GM04503 (cell line): Measurements from ENCODE around the gene APBB3.

ENCODE experiments used
- DNase-seq: peaks from one replicate; pipeline ENCODE4 v3.0.0-alpha.2; 2012; ENCODE audit warnings: low read depth

APBB3 gene

GRCh38 chr5:140553657-140554056, 10.7 kb downstream of the APBB3 start:
- no peak for DNase-seq

- no peak for DNase-seq
Observed at GRCh38 chr5:140551872-140552271, 12.5 kb downstream of the APBB3 start.

GRCh38 chr5:140550147-140551079, 14.0 kb downstream of the APBB3 start:
- no peak for DNase-seq

GRCh38 chr5:140549237-140550144, 14.9 kb downstream of the APBB3 start:
- DNase-seq, result no peak

DNA sequence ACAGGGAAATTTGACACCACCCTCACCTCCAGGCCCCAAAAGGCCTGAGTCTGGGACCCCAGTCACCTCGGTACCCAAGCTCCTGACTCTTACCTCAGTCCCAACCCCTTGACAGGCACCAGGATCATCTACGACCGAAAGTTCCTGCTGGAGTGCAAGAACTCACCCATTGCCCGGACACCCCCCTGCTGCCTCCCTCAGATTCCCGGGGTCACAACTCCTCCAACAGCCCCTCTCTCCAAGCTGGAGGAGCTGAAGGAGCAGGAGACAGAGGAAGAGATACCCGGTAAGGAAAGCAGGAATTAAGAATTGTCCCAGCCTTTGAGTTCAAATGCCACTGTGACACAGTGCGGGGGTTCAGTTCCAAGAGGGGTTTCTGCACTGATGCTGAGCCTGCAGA, 15.6 kb downstream of the APBB3 start:
- DNase-seq, result no peak

- DNase-seq, result no peak
Observed at GRCh38 chr5:140548300-140548688, 16.1 kb downstream of the APBB3 start.

GRCh38 chr5:140547508-140548299, 16.7 kb downstream of the APBB3 start, which contains the start of gene EIF4EBP3:
Gene EIF4EBP3 (plus strand): TSS chr5:140547662. CDS start chr5:140547738, 76 bp downstream.
- DNase-seq, result peak; percentile 72

GRCh38 chr5:140546851-140547507, 17.4 kb downstream of the APBB3 start:
- DNase-seq, result no peak

DNA sequence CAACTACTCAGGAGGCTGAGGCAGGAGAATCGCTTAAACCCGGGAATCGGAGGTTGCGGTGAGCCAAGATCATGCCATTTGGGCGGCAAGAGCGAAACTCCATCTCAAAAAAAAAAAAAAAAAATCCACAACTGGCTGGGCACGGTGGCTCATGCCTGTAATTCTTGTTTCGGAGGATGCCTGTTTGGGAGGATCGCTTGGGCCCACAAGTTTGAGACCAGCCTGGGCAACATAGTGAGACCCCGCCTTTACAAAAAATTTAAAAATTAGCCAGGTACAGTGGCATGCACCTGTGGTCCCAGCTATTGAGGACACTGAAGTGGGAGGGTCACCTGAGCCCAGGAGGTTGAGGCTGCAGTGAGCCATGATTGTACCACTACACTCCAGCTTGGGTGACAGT, 18.8 kb downstream of the APBB3 start:
- no peak for DNase-seq

DNA sequence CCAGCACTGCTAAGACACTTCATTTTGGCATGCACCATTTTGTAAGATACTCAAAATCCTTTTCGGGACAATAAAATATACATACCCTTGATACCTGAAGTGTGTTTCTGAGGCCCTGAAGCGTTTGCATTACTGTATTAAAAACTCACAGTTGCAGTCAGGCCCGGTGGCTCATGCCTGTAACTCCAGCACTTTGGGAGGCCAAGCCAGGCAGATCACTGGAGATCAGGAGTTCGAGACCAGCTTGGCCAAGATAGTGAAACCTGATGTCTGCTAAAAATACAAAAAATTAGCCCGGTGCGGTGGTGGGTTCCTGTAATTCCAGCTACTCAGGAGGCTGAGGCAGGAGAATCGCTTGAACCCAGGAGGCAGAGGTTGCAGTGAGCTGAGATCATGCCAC, 19.4 kb downstream of the APBB3 start:
- DNase-seq, result no peak

- no peak for DNase-seq
Observed at GRCh38 chr5:140542972-140543371, 21.4 kb downstream of the APBB3 start.

- DNase-seq, result no peak
Observed at GRCh38 chr5:140540227-140540626, 24.2 kb downstream of the APBB3 start.

DNA sequence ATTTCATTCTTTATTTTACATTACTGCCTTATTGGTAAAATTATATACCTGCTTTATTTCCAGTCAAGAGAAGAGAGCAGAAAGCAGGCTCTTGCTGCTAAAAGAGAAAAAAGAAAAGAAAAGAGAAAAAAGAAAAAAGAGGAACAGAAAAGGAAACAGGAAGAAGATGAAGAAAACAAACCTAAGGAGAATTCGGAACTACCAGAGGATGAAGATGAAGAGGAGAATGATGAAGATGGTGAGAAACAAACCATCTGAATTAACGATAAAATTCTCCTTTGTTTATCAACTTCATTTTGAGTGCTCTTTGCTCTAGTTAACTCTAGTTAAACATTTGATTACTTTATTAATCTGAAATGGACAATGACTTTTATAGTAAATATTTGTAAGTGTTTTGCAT, 40.4 kb downstream of the APBB3 start:
- DNase-seq, result no peak

GRCh38 chr5:140513124-140513523, 51.3 kb downstream of the APBB3 start:
- DNase-seq, result no peak

DNA sequence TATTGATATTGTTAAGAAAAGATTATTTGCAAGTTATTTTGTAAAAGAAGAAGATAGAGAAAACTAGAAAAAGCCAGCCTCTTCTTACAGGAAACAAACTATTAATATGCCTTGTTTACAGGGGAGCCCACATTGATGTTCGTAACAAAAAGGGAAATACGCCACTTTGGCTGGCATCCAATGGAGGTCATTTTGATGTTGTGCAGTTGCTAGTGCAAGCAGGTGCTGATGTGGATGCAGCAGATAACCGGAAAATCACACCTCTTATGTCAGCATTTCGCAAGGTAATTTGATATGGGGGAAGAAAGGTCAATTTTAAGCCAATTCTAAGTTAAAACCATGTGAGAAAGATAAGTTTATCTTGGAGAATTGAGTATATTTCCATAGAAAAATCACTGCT, 54.5 kb downstream of the APBB3 start:
- no peak for DNase-seq
